GM21367 (cell line): ENCODE measurements around the gene LTB.

Experiments used
- ATAC-seq: cut with Tn5 transposase; IDR thresholded peaks from one replicate; pipeline ENCODE4 v1.9.1; 2021; ENCODE audit not compliant: unreplicated experiment

LTB gene

DNA sequence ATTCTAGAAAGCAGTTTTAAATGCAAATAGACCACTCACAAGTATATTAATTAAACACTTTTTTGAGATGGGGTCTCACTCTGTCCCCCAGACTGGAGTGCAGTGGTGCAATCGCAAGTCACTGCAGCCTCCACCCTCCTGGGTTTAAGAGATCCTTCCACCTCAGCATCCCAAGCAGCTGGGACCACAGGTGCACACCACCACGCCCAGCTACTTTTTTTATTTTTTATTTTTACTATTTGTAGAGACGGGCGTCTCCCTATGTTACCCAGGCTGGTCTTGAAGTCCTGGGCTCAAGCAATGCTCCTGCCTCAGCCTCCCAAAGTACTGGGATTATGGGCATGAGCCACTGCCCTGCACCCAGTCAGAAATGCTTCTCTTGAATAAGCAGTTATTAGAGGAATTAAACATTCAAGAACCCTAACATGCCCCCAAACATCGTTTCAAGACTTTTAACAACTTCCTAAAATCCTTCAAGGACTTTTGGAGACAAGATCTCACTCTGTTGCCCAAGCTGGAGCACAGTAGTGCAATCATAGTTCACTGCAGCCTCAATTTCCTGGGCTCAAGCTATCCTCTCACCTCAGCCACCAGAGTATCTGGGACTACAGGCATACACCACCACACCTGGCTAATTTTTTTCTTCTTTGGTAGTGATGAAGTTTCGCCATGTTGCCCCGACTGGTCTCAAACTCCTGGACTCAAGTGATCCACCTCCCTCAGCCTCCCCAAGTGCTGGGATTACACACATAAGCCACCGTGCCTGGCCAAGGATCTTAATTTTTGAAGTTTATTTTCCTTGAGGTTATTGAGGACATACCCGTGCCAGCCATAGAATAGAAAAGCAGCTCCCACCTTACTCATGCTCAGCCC is 50.2 kb downstream of the LTB start:
- ATAC-seq, result no peak

DNA sequence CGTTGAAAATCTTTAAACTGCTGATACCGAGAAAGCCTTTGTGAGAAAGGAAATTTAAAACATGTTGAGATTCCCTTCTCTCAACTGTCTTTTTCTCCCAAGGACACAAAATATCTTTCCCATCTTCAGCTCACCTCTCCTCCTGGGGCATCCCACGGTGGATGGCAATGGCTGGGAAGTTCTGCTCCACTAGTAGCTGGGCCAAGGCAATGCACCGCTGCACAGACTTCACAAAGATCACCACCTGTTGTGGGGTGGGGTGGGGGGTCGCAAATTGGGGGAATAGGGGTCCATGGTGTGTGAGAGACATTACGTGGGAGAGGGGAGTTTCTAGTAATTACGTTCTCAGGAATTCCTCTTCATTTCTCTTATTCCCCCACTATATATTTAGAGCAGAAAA is 51.1 kb downstream of the LTB start:
- ATAC-seq, result no peak

DNA sequence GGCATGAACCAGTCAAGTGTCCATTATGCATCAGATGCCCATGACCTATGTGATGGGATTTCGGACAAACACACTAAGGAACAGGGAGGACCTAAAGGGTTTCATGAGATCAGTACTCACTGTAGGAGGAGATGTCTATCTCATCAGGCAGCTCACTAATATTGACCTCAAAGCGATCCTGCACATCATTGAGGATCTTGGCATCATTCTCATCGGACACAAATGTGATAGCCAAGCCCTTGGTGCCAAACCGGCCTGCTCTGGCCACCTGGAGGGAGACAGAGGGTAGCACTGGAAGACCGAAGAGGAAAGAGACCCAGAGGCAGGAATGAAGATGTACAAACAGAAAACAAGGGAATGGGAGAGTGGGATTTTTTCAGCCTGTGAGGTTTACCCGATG is 51.6 kb downstream of the LTB start:
- ATAC-seq, result no peak
